RPMI7951 (cell line): ENCODE measurements around the gene SMIM41. TPM values are rescaled to one million over a fixed set of nuclear protein-coding genes. Genes with fewer than 3 reads are reported as not detected.

Experiments used
- DNase-seq: peaks from one replicate; pipeline ENCODE4 v3.0.0-alpha.2; 2012; ENCODE audit warnings: low read depth
- total RNA-seq: library from RNA; depleted of rRNA; stranded (reverse); fragments of >200 nt; shearing (Covaris generic); gene quantifications from 2 replicates; pipeline ENCODE4 v1.2.3, GENCODE V29; 2014

SMIM41 gene
- total RNA-seq, 1 experiment from 2014 or later = not detected

- no peak for DNase-seq
These were observed 16.2 kb upstream of the SMIM41 start for GRCh38 chr12:52063082-52063924.

GRCh38 chr12:52063981-52064649, 15.4 kb upstream of the SMIM41 start:
- peak; percentile 65 for DNase-seq

GRCh38 chr12:52066346-52067080, 13.0 kb upstream of the SMIM41 start:
- DNase-seq = no peak

DNA sequence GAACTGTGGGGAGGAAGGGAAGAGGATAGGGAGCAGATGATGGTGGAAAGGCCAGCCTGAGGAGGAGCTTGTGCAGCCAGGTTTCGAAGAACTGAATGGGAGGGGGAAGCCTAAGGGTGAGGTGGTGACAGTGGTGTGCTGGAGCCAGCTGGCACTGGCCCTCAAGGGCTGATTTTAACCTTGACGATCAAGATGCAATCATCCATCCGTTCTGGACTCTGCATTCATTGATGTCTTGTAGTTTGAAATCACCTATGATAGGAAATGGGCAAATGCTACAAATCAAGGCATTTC, 12.5 kb upstream of the SMIM41 start:
- DNase-seq = no peak

DNA sequence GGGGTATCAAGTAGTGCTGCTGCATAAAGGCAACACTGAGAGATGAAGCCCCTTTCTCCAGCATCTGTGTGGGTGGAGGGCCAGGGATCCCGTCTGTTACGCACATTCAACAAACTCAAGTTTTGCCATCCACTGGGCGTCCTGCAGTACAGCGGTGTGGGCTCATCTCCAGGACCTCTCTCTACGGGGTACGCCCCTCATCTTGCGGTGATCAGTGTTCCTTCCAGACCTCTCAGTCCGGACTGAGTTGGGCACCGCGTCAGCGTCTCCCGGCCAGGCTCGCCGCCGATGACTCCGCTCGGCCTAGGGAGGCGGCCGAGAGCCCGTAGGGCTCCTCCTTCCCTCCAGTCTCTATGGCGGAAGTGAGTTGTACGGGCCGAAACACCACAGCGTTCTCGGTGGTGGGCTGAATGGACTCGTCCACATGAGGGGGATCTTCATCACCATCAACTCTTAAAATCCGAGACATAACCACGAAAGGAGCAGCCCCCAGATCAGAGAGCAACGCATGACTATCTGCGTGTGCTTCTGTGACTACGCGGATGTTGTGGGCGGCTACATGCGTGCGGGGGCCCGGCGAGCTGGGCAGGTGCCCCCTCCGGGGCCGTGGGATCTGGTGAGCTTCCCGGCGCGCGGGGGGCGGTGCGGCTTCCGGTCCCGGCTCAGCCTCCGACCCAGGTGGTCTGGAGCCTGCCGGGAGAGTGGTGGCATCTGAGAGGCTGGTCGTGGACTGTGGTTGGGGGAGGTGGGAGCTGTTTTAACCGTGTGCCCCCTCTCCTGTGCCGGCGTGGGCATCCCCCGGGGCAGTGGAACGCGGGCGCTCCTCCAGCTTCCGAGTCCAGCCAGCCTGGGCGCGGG, 9.9 kb upstream of the SMIM41 start, which contains the start of gene ATG101:
TSS of gene ATG101 (plus strand) at position 652 of the 858 bp plus-strand sequence. CDS start 3,673 bp downstream, outside the sequence.
- peak; percentile 93 for DNase-seq

- DNase-seq = peak; percentile 26
These were observed 9.1 kb upstream of the SMIM41 start for GRCh38 chr12:52070185-52070925.

DNA sequence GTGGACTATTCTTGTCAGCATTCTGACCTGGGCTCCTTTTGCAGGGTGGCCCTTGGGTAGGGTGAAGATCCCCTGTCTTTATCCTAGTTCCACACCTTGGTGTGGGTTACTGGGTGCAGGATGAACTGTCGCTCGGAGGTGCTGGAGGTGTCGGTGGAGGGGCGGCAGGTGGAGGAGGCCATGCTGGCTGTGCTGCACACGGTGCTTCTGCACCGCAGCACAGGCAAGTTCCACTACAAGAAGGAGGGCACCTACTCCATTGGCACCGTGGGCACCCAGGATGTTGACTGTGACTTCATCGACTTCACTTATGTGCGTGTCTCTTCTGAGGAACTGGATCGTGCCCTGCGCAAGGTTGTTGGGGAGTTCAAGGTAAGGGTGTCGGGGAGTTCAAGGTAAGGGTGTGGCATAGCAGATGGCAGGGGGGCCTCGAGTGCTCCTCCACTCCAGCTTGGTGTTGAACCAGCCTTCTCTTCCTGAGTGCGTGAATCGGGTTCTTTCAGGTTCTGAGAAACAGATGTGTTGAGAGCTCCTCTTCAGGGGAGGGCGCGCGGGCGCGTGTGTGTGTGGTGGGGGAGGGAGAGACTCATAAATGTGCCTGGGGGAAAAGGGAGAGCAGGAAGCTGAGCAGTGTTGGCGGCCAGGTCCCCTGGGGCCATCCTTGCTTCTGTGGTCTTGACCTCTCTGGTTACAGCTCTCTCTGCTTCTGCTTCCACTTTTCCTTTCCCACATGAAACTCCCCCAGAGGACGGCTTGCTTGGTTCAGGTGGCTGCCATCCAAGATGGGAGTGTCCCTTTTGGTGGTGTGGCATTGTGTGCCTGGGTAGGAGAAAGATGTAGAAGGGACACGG, 5.7 kb upstream of the SMIM41 start:
- DNase-seq = peak; percentile 93

DNA sequence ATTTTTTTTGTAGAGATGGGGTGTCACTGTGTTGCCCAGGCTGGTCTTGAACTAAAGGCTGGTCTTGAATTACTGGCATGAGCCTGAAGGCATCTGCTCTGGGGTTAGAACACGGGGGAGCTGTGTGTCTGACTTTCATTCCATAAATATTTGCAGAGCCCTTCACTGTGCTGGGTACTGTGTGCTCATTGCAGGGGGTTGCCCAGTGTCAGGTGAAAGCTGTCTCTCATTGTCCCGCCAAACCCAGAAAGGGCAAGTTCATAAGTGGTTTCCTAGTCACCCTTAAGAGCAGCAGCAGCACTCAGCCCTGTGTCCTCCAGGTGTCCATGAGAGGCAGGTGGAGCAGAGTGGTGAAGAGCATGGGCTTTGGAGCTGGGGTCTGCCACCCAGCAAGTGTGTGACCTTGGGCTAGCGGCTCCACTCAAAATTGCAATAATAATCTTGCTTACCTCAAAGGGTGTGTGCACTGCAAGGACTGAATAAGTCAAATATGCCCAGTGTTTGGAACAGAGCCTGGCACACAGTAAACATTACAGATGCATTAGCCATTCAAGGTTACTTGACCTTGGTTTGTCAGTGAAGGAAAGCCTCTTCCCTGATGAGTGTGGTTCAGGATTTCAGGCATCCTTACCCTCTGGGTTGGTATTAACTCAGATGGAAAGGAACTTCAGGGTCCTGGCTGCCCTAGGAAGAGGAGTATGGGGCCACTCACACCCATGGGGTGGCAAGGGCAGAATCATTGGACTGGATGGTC, 4.4 kb upstream of the SMIM41 start:
- no peak for DNase-seq

DNA sequence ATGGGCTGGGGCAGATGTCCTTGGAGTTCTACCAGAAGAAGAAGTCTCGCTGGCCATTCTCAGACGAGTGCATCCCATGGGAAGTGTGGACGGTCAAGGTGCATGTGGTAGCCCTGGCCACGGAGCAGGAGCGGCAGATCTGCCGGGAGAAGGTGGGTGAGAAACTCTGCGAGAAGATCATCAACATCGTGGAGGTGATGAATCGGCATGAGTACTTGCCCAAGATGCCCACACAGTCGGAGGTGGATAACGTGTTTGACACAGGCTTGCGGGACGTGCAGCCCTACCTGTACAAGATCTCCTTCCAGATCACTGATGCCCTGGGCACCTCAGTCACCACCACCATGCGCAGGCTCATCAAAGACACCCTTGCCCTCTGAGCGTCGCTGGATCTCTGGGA, 2.7 kb upstream of the SMIM41 start:
- DNase-seq = no peak

DNA sequence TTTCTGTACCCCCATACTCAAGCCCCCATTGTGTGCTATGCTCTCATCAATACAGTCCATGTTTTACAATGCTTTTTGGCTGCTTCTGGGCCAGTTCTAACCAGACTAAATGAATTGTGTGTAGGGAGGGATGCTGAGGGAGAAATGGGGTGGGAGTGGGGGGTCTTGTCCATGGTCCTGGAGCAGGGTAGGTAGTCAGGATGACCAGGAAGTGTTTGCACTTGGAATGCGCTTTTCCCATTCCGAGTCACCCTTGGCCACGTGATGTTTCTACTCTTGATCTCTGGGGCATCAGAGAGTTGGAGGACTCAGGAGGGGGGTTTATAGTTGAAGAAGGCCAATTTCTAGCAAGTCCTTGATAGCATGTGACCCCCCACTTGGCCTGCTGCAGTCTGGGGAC, 1.2 kb upstream of the SMIM41 start:
- DNase-seq = no peak

GRCh38 chr12:52080403-52081251, 1.1 kb downstream of the SMIM41 start:
- no peak for DNase-seq

GRCh38 chr12:52081263-52081733, 1.8 kb downstream of the SMIM41 start:
- no peak for DNase-seq

- no peak for DNase-seq
These were observed 2.6 kb downstream of the SMIM41 start for GRCh38 chr12:52082026-52082668.

DNA sequence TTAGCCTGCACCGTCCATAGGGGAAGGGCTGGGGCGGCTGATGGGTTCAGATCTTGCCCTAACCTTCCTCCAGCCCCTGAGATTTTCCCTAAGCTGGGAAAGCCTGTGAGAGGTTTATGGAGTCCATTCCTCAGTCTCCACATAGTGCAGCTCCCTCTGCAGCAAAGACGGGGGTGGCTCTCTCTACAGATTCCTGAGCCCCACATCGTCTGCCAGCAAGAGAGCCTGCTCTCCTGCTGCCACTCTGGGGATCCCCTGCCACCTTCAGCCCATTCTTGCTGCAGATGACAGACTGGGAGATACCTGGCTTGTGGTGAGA, 3.1 kb downstream of the SMIM41 start:
- DNase-seq = no peak

DNA sequence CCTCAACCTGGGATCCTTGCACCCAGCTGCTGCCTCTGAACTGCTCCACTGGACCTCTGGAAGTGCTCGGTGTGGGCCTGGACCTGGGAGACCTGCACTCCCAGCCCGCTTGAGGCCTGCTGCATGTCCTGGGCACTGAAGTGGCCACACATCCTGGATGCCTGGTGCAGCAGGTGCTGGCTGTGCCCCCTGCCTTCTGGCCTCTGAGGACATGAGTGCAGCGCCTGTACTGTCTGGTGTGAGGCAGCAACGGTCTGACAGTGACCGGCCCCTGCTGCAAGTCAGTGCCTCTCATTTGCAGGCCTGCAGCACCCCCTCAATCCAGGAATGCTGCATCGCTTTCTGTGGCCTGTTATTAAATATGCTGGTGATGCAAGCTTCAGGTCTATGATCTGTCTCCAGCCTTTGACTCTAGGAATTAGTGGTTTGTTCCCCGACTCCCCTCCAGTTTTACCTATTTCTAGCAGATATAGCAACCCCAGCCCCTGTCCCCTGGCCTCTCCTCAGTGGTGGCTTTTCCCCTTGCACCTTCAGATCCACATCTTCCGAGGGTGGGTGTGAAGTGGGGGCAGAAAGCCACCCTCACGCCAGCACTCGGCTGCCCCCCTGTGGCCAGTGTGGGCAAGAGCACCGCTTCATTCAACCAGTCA, 3.6 kb downstream of the SMIM41 start:
- DNase-seq = no peak

DNA sequence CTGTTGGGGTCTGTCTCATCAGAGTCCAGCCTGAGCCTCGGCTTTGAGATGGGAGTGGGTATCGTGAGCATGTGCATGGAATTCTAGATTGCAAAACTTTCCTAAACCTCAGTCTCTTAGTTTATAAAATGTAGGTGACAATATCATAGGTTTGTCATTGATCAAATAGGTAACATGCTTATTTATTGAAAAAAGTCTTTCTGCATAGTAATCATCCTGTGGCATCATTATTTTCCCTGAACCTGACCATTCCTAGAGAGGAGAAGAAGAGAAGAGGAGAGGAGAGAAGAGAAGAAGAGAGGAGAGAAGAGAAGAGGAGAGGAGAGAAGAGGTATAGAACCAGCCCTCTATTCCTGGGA, 4.1 kb downstream of the SMIM41 start:
- no peak for DNase-seq

DNA sequence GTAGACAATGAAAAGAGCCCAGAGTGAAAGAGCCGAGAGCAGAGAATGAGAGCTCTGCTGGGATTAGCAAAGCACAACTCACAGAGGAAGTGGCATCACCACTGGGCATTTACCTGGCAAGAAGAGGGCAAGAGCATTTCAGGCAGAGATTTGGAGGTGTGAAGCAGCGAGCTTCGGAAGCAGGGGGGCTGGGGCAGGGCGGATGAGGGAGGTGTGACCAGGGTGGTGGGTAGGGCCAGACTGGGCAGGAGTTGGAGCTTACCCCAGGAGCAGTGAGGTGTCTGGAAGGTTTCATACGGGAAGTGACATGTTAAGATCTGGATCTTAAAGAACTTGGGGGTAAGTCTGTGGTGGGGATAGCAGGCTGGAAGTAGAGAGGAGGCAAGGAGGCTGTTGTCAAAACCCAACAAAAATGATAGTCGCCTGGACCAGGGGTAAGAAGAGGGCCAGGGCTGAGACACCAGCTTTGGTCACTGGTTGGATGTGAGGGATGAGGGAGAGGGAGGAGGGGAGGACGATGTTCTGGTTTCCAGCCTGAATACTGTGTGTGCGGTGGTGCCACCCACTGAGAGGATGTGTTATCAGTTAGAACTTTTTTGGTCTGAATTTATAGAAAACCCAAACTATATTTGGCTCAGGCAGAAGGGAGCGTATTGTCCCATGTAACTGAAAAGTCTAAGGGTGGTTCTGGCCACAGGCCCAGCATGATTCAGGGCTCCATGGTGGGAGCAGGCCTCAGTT, 5.2 kb downstream of the SMIM41 start:
- no peak for DNase-seq
